Hepatocyte (in vitro differentiated cells): Measurements from ENCODE around the gene KIAA0040.

Experiments
- CTCF ChIP-seq: fragments of 200-600 bp; sonication (generic); IDR thresholded peaks from 2 replicates; pipeline ENCODE4 v1.5.1; 2016; ENCODE audit warnings: antibody characterized with exemption, mild to moderate bottlenecking; ENCODE audit not compliant: poor library complexity
- EZH2 ChIP-seq: fragments of 200-600 bp; sonication (generic); IDR thresholded peaks from 2 replicates; pipeline ENCODE4 v1.6.1; 2016; ENCODE audit warnings: antibody characterized with exemption, mild to moderate bottlenecking, borderline replicate concordance
- EZH2phosphoT487 ChIP-seq: fragments of 200-600 bp; sonication (generic); IDR thresholded peaks from one replicate; pipeline ENCODE4 v1.6.1; 2018; ENCODE audit warnings: antibody characterized with exemption, mild to moderate bottlenecking, low read depth, moderate library complexity; ENCODE audit not compliant: unreplicated experiment, severe bottlenecking

DNA sequence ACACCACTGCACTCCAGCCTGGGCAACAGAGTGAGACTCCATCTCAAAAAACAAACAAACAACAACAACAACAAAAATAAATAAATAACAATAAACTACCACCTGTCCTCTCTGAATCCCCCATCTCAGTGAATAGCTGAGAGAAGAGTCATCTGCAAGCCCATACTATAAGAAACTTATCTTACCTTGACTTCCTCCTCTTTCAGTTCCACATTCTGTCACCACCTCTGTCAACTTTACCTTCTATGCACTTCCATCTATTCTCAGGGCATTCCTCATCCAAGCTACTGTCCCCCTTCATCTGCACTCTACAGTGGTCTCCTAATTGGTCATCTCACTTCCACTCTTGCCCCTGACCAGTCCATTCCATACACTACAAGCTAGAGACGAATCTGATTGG, 58.1 kb downstream of the KIAA0040 start:
- TF ChIP-seq CTCF (no peak), EZH2phosphoT487 (no peak), EZH2 (no peak)
